ENCODE data around the gene LRMDA.
A peak's percentile ranks its signal among the peaks of the same experiment; 100 is the strongest.

LRMDA gene

GRCh38 chr10:76037531-76038155 lies 606.2 kb downstream of the LRMDA start:
- no peak for DNase-seq (ENCODE audit: low read depth)
- TF ChIP-seq, protein P1, sequence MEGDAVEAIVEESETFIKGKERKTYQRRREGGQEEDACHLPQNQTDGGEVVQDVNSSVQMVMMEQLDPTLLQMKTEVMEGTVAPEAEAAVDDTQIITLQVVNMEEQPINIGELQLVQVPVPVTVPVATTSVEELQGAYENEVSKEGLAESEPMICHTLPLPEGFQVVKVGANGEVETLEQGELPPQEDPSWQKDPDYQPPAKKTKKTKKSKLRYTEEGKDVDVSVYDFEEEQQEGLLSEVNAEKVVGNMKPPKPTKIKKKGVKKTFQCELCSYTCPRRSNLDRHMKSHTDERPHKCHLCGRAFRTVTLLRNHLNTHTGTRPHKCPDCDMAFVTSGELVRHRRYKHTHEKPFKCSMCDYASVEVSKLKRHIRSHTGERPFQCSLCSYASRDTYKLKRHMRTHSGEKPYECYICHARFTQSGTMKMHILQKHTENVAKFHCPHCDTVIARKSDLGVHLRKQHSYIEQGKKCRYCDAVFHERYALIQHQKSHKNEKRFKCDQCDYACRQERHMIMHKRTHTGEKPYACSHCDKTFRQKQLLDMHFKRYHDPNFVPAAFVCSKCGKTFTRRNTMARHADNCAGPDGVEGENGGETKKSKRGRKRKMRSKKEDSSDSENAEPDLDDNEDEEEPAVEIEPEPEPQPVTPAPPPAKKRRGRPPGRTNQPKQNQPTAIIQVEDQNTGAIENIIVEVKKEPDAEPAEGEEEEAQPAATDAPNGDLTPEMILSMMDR (conservative IDR thresholded peaks at IDR 0.05; ENCODE audit: low read depth, low read length) = no peak
- no peak overlapping the region for H3K4me3 ChIP-seq (ENCODE audit: low read depth, low read length)

DNA sequence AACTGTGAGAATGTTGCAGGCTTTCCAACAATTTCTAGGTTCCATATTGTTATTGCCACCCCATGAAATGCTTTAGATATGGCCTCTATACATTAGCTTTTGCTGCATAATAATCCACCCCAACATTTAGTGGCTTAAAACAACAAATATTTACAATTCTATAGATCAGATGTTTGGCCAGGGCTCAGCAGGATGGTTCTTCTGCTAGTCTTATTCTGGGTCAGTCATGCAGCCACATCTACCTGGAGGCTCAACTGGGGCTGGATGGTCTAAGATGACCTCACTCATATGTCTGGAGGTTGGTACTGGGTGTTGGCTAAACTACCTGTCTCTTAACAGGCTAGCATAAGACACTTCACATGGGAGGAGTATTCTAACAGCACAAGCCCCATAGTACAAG lies 607.3 kb downstream of the LRMDA start:
- H3K4me3 ChIP-seq (ENCODE audit: low read depth, low read length) = no peak overlapping the region
- no peak for DNase-seq (ENCODE audit: low read depth)
- TF ChIP-seq, protein P1 (conservative IDR thresholded peaks at IDR 0.05; ENCODE audit: low read depth, low read length) = no peak

DNA sequence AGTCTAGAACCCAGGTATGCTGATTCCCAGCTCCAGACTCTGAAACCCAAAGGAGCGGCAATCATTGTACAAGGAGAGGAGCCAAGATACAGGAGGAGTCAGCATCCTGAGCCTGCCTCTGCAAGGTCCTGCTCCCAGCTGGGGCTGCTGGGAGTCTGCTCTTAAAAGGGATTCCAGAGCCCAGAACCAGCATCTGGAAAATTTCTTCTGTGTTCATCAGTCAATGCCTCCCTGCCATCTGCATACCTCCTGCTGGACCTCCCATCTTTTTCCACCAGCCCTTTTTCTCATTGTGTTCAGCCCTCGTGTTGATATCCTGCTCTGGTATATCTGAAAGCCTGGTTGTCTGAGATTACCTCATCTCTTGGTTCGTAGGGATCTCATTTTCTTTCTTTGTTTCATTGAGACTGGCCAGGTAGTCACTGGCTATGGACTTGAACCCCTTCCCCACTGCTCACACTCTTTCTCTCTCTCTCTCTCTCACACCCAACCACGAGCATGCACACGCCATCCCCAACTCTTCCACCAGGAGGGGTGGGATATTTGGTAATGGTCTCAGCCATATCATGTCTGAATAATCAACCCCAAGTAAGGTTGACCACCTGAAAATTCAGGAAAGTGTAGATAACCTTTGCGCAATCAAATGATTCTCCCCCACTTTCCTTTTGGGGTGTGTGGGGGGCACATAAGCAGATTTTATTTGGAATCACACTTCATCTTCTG lies 608.8 kb downstream of the LRMDA start:
- TF ChIP-seq, protein P1 (conservative IDR thresholded peaks at IDR 0.05; ENCODE audit: low read depth, low read length) = peak; percentile 43
- DNase-seq (ENCODE audit: low read depth) = peak; percentile 7
- no peak overlapping the region for H3K4me3 ChIP-seq (ENCODE audit: low read depth, low read length)

GRCh38 chr10:76040830-76041220 lies 609.4 kb downstream of the LRMDA start:
- TF ChIP-seq, protein P1 (conservative IDR thresholded peaks at IDR 0.05; ENCODE audit: low read depth, low read length) = no peak
- no peak overlapping the region for H3K4me3 ChIP-seq (ENCODE audit: low read depth, low read length)
- no peak for DNase-seq (ENCODE audit: low read depth)

GRCh38 chr10:76041551-76041950 lies 610.1 kb downstream of the LRMDA start:
- no peak for DNase-seq (ENCODE audit: low read depth)
- TF ChIP-seq, protein P1 (conservative IDR thresholded peaks at IDR 0.05; ENCODE audit: low read depth, low read length) = no peak
- H3K4me3 ChIP-seq (ENCODE audit: low read depth, low read length) = no peak overlapping the region

- DNase-seq (ENCODE audit: low read depth) = no peak
- H3K4me3 ChIP-seq (ENCODE audit: low read depth, low read length) = no peak overlapping the region
- TF ChIP-seq, protein P1 (conservative IDR thresholded peaks at IDR 0.05; ENCODE audit: low read depth, low read length) = no peak
These were observed 611.8 kb downstream of the LRMDA start for GRCh38 chr10:76043261-76043660.

DNA sequence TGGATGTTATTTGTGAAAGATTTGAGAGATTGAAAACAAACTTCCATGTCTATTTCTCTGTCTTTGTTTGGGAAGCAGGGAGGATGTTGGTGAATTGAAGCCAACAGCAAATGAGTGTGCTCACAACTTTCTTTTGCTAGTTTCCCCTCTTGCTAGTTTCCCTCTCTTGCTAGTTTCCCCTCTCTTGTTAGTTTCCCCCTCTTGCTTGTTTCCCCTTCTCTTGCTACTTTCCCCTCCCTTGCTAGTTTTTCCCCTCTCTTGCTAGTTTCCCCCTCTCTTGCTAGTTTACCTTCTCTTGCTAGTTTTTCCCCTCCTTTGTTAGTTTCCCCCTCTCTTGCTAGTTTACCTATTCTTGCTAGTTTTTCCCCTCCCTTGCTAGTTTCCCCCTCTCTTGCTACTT lies 613.3 kb downstream of the LRMDA start:
- DNase-seq (ENCODE audit: low read depth) = no peak
- TF ChIP-seq, protein P1 (conservative IDR thresholded peaks at IDR 0.05; ENCODE audit: low read depth, low read length) = no peak

More for the DNA sequence above, 613.3 kb downstream of the LRMDA start:
- H3K4me3 ChIP-seq (ENCODE audit: low read depth, low read length) = no peak overlapping the region
